HCT116 (cell line): ENCODE data around the gene MST1R. TPM values are rescaled to one million over a fixed set of nuclear protein-coding genes. Genes with fewer than 3 reads are reported as not detected.

Experiments
- ATAC-seq: fragments of 200-7000 bp; cut with Tn5 transposase; 2 replicates; pipeline ENCODE4 v1.9.1; 2020; ENCODE audit warnings: mild to moderate bottlenecking, moderate library complexity
- BruUV-seq: library from RNA; stranded (reverse); fragments of 400-500 nt; replicated peaks from 2 replicates; lab custom pipeline; 2021; lab: Mats Ljungman, UMichigan
- CTCF ChIA-PET: fragments of 300-600 bp; sonication (Branson Sonifier 250); formaldehyde crosslinking; loops from one replicate; lab custom pipeline; 2021; ENCODE audit warnings: antibody characterized with exemption; lab: Charles Lee
- POLR2A ChIA-PET: fragments of 300-600, 350-600 bp; sonication (Branson Sonifier 250); formaldehyde crosslinking; loops from one replicate; lab custom pipeline; 2021; ENCODE audit warnings: antibody characterized with exemption; lab: Charles Lee
- RAD21 ChIA-PET, 2 experiments: fragments of 300-600 bp; sonication (Branson Sonifier 250); formaldehyde crosslinking; loops; one replicate each; lab custom pipeline; 2023; ENCODE audit warnings: low total read pairs in 2 of 2; ENCODE audit not compliant: uncharacterized antibody in 2 of 2, unreplicated experiment in 2 of 2, low non-redundant PET in 1 of 2; lab: Charles Lee
- DNase-seq: peaks from one replicate; pipeline ENCODE4 v3.0.0-alpha.2; 2010; ENCODE audit warnings: low read depth, low spot score
- H2AFZ ChIP-seq: fragments of 200-600 bp; shearing (Covaris generic), sonication (generic); 2 replicates; pipeline ENCODE4 v1.6.1; 2017; ENCODE audit warnings: low read depth, mixed run types, mixed read lengths, antibody characterized with exemption, low read length; ENCODE audit not compliant: poor library complexity, severe bottlenecking
- H3K27ac ChIP-seq: 2 replicates; pipeline ENCODE4 v1.5.1; 2012; ENCODE audit warnings: low read depth, low read length
- H3K27me3 ChIP-seq: fragments of 200-600 bp; sonication (generic); 2 replicates; pipeline ENCODE4 v1.6.1; 2016; ENCODE audit warnings: mixed run types, low read length, mixed read lengths; ENCODE audit not compliant: insufficient read depth
- H3K36me3 ChIP-seq, 2 experiments: fragments of 200-500 bp in 1 of 2; fragments of 200-600 bp in 1 of 2; sonication (Bioruptor generic) in 1 of 2; sonication (generic) in 1 of 2; 2 replicates each; pipeline versions ENCODE4 v1.5.1 to v1.6.1; 2014 to 2016; ENCODE audit warnings: low read length in 2 of 2, inconsistent platforms in 1 of 2, mixed read lengths in 1 of 2, mixed run types in 1 of 2; ENCODE audit not compliant: insufficient read depth in 2 of 2, control insufficient read depth in 1 of 2
- H3K4me1 ChIP-seq, 2 experiments: fragments of 200-600 bp in 1 of 2; sonication (generic) in 1 of 2; 2 replicates each; pipeline versions ENCODE4 v1.5.1 to v1.6.1; 2012 to 2017; ENCODE audit warnings: low read length in 2 of 2, inconsistent platforms in 1 of 2, mild to moderate bottlenecking in 1 of 2, mixed read lengths in 1 of 2, mixed run types in 1 of 2, moderate library complexity in 1 of 2; ENCODE audit not compliant: insufficient read depth in 2 of 2, control insufficient read depth in 1 of 2
- H3K4me2 ChIP-seq: fragments of 200-600 bp; sonication (generic); 2 replicates; pipeline ENCODE4 v1.6.1; 2017; ENCODE audit warnings: mixed run types, low read length, mixed read lengths
- H3K4me3 ChIP-seq, 2 experiments: fragments of 200-600 bp in 1 of 2; sonication (generic) in 1 of 2; replicated peaks in 1 of 2; 2 replicates each; pipeline ENCODE4 v1.5.1; 2011 to 2016; ENCODE audit warnings: low read length in 2 of 2, control low read depth in 1 of 2, low read depth in 1 of 2, mild to moderate bottlenecking in 1 of 2, mixed read lengths in 1 of 2, mixed run types in 1 of 2
- H3K79me2 ChIP-seq: fragments of 200-600 bp; sonication (generic); 2 replicates; pipeline ENCODE4 v1.6.1; 2017; ENCODE audit warnings: mild to moderate bottlenecking, mixed run types, low read length, moderate library complexity, mixed read lengths; ENCODE audit not compliant: insufficient read depth
- H3K9ac ChIP-seq: fragments of 200-600 bp; sonication (generic); 2 replicates; pipeline ENCODE4 v1.6.1; 2016; ENCODE audit warnings: low read length, mixed read lengths
- H3K9me2 ChIP-seq: fragments of 200-600 bp; sonication (generic), shearing (Covaris generic); 2 replicates; pipeline ENCODE4 v1.6.1; 2017; ENCODE audit warnings: mixed run types, mild to moderate bottlenecking, moderate library complexity; ENCODE audit not compliant: insufficient read depth
- H3K9me3 ChIP-seq, 2 experiments: fragments of 200-500 bp in 1 of 2; fragments of 200-600 bp in 1 of 2; sonication (Bioruptor generic) in 1 of 2; sonication (generic) in 1 of 2; 2 replicates each; pipeline ENCODE4 v1.6.1; 2014 to 2017; ENCODE audit warnings: low read length in 2 of 2, mixed read lengths in 2 of 2, inconsistent platforms in 1 of 2, low read depth in 1 of 2, mild to moderate bottlenecking in 1 of 2, mixed run types in 1 of 2, moderate library complexity in 1 of 2; ENCODE audit not compliant: control insufficient read depth in 1 of 2, insufficient read depth in 1 of 2
- H4K20me1 ChIP-seq: fragments of 200-600 bp; sonication (generic), shearing (Covaris generic); 2 replicates; pipeline ENCODE4 v1.6.1; 2017; ENCODE audit warnings: mixed run types, mild to moderate bottlenecking, moderate library complexity; ENCODE audit not compliant: insufficient read depth
- CBX3 ChIP-seq: IDR thresholded peaks from 2 replicates; pipeline ENCODE4 v1.6.1; 2012; ENCODE audit warnings: low read depth
- CEBPB ChIP-seq: IDR thresholded peaks from 2 replicates; pipeline ENCODE4 v1.6.1; 2012; ENCODE audit warnings: low read depth
- EGR1 ChIP-seq: IDR thresholded peaks from 2 replicates; pipeline ENCODE4 v1.6.1; 2012; ENCODE audit warnings: low read depth
- ELF1 ChIP-seq: IDR thresholded peaks from 2 replicates; pipeline ENCODE4 v1.6.1; 2012; ENCODE audit warnings: low read depth, borderline replicate concordance
- EZH2 ChIP-seq: fragments of 200-600 bp; sonication (generic); IDR thresholded peaks from 2 replicates; pipeline ENCODE4 v1.6.1; 2017; ENCODE audit warnings: antibody characterized with exemption, mixed run types
- EZH2phosphoT487 ChIP-seq: fragments of 200-600 bp; IDR thresholded peaks from 2 replicates; pipeline ENCODE4 v1.6.1; 2018; ENCODE audit warnings: antibody characterized with exemption, borderline replicate concordance
- RAD21 ChIP-seq: IDR thresholded peaks from 2 replicates; pipeline ENCODE4 v1.6.1; 2012; ENCODE audit warnings: low read depth, mild to moderate bottlenecking
- SIN3A ChIP-seq: IDR thresholded peaks from 2 replicates; pipeline ENCODE4 v1.6.1; 2012; ENCODE audit warnings: low read depth
- SP1 ChIP-seq: IDR thresholded peaks from 2 replicates; pipeline ENCODE4 v1.6.1; 2012; ENCODE audit warnings: low read depth
- TCF7L2 ChIP-seq: IDR thresholded peaks from 2 replicates; pipeline ENCODE4 v1.7.0; 2011; ENCODE audit warnings: borderline replicate concordance, inconsistent platforms; ENCODE audit not compliant: insufficient read depth, insufficient read length; ENCODE audit errors: extremely low read depth
- YY1 ChIP-seq: IDR thresholded peaks from 2 replicates; pipeline ENCODE4 v1.6.1; 2011; ENCODE audit warnings: low read length, low read depth, moderate library complexity, mild to moderate bottlenecking; ENCODE audit not compliant: insufficient replicate concordance; ENCODE audit errors: extremely low read depth
- ZFX ChIP-seq: fragments of 450-650 bp; IDR thresholded peaks from 2 replicates; pipeline ENCODE4 v1.6.1; 2017
- intact Hi-C: fragments of 100-400 bp; cut with micrococcal nuclease; formaldehyde crosslinking; loops from 2 replicates; pipeline ENCODE4 v1.10.0; 2022
- total RNA-seq: library from RNA; stranded (reverse); gene quantifications from one replicate; pipeline ENCODE4 v1.2.1, GENCODE V29; 2021; ENCODE audit not compliant: unreplicated experiment
- TF ChIP-seq, protein P1 (sequence below): IDR thresholded peaks from 2 replicates; pipeline ENCODE4 v1.6.1; 2012; ENCODE audit warnings: low read depth
- TF ChIP-seq, protein P2 (sequence below), 3 experiments: fragments of 200-600 bp in 1 of 3; sonication (generic) in 1 of 3; IDR thresholded peaks in 2 of 3; conservative IDR thresholded peaks in 1 of 3; 2 replicates each; pipeline ENCODE4 v1.5.1; 2012 to 2017; ENCODE audit warnings: low read depth in 2 of 3, low read length in 2 of 3, antibody characterized with exemption in 1 of 3, borderline replicate concordance in 1 of 3, control low read depth in 1 of 3, mild to moderate bottlenecking in 1 of 3, mixed read lengths in 1 of 3, mixed run types in 1 of 3, moderate library complexity in 1 of 3; ENCODE audit not compliant: insufficient read depth in 1 of 3
- TF ChIP-seq, protein P3 (sequence below): IDR thresholded peaks from 2 replicates; pipeline ENCODE4 v1.6.1; 2011; ENCODE audit warnings: mild to moderate bottlenecking, low read length, moderate library complexity; ENCODE audit not compliant: insufficient replicate concordance; ENCODE audit errors: extremely low read depth
- TF ChIP-seq, protein P4 (sequence below): IDR thresholded peaks from 2 replicates; pipeline ENCODE4 v1.6.1; 2012
- TF ChIP-seq, protein P5 (sequence below): IDR thresholded peaks from 2 replicates; pipeline ENCODE4 v1.6.1; 2012

The MST1R gene
- total RNA-seq, 1 experiment from 2014 or later: 113 TPM

DNA sequence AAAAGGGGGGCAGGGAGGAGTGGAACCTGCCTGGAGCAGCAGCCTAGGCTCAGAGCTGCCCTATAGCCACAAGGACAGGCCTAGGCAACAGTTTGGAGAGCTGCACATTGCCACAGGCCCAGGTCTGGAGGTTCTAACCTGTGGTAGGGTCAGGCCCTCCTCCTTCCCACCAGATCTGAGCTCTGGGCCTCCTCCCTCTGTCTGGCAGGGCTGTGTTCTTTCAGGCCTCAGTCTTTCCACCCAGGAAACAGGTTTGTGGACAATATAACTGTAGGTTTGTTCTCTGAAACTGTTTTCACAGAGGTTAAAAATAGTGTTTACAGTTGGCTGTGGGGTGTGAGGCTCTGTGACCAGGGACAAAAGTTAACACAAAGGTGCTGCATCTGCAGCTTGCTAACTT is 25.0 kb downstream of the MST1R start:
- Histone ChIP-seq H3K9me3 (no peaks in the 10 kb centered on the region), H3K4me2 (no peak overlapping the region), H4K20me1 (no peaks in the 10 kb centered on the region), H3K27me3 (no peaks in the 10 kb centered on the region), H3K4me1 (peaks cover 0 to 6% of the 10 kb centered on the region in 2 experiments; a peak in 1 of 4 replicates)
- DNase-seq (no peak), ATAC-seq (no peak)
- no TSS peak for BruUV-seq
- POLR2A ChIA-PET: interaction anchor here (8.4 kb wide), 1 partner anchor 22 kb away, joined by 43 read pairs; the partner anchor contains the start of gene MST1R
- RAD21 ChIA-PET: no interaction called here
- TF ChIP-seq CBX3: no peak
- no peak for TF ChIP-seq SIN3A
- no peak for TF ChIP-seq EGR1
- TF ChIP-seq CEBPB: no peak
- TF ChIP-seq EZH2: no peak
- TF ChIP-seq ELF1: no peak
- TF ChIP-seq YY1: no peak
- no peak for TF ChIP-seq EZH2phosphoT487
- TF ChIP-seq, protein P1, sequence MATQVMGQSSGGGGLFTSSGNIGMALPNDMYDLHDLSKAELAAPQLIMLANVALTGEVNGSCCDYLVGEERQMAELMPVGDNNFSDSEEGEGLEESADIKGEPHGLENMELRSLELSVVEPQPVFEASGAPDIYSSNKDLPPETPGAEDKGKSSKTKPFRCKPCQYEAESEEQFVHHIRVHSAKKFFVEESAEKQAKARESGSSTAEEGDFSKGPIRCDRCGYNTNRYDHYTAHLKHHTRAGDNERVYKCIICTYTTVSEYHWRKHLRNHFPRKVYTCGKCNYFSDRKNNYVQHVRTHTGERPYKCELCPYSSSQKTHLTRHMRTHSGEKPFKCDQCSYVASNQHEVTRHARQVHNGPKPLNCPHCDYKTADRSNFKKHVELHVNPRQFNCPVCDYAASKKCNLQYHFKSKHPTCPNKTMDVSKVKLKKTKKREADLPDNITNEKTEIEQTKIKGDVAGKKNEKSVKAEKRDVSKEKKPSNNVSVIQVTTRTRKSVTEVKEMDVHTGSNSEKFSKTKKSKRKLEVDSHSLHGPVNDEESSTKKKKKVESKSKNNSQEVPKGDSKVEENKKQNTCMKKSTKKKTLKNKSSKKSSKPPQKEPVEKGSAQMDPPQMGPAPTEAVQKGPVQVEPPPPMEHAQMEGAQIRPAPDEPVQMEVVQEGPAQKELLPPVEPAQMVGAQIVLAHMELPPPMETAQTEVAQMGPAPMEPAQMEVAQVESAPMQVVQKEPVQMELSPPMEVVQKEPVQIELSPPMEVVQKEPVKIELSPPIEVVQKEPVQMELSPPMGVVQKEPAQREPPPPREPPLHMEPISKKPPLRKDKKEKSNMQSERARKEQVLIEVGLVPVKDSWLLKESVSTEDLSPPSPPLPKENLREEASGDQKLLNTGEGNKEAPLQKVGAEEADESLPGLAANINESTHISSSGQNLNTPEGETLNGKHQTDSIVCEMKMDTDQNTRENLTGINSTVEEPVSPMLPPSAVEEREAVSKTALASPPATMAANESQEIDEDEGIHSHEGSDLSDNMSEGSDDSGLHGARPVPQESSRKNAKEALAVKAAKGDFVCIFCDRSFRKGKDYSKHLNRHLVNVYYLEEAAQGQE: no peak
- TF ChIP-seq, protein P2, sequence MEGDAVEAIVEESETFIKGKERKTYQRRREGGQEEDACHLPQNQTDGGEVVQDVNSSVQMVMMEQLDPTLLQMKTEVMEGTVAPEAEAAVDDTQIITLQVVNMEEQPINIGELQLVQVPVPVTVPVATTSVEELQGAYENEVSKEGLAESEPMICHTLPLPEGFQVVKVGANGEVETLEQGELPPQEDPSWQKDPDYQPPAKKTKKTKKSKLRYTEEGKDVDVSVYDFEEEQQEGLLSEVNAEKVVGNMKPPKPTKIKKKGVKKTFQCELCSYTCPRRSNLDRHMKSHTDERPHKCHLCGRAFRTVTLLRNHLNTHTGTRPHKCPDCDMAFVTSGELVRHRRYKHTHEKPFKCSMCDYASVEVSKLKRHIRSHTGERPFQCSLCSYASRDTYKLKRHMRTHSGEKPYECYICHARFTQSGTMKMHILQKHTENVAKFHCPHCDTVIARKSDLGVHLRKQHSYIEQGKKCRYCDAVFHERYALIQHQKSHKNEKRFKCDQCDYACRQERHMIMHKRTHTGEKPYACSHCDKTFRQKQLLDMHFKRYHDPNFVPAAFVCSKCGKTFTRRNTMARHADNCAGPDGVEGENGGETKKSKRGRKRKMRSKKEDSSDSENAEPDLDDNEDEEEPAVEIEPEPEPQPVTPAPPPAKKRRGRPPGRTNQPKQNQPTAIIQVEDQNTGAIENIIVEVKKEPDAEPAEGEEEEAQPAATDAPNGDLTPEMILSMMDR (IDR thresholded peaks at IDR 0.05 in 2 of 3, conservative IDR thresholded peaks at IDR 0.05 in 1 of 3; ENCODE audit: borderline replicate concordance in 1 of 3, insufficient read depth in 1 of 3, low read depth in 2 of 3, low read length in 2 of 3): no peak
- TF ChIP-seq, protein P3, sequence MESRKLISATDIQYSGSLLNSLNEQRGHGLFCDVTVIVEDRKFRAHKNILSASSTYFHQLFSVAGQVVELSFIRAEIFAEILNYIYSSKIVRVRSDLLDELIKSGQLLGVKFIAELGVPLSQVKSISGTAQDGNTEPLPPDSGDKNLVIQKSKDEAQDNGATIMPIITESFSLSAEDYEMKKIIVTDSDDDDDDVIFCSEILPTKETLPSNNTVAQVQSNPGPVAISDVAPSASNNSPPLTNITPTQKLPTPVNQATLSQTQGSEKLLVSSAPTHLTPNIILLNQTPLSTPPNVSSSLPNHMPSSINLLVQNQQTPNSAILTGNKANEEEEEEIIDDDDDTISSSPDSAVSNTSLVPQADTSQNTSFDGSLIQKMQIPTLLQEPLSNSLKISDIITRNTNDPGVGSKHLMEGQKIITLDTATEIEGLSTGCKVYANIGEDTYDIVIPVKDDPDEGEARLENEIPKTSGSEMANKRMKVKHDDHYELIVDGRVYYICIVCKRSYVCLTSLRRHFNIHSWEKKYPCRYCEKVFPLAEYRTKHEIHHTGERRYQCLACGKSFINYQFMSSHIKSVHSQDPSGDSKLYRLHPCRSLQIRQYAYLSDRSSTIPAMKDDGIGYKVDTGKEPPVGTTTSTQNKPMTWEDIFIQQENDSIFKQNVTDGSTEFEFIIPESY: no peak
- TF ChIP-seq, protein P4, sequence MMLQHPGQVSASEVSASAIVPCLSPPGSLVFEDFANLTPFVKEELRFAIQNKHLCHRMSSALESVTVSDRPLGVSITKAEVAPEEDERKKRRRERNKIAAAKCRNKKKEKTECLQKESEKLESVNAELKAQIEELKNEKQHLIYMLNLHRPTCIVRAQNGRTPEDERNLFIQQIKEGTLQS: no peak
- no peak for TF ChIP-seq SP1
- TF ChIP-seq, protein P5, sequence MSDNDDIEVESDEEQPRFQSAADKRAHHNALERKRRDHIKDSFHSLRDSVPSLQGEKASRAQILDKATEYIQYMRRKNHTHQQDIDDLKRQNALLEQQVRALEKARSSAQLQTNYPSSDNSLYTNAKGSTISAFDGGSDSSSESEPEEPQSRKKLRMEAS: no peak
- TF ChIP-seq RAD21: no peak
- no peak for TF ChIP-seq TCF7L2
- no peak for TF ChIP-seq ZFX
- TF ChIP-seq, all 23 proteins: peak for 0
- Histone ChIP-seq H3K79me2 (no peaks in the 10 kb centered on the region), H3K9me2 (no peaks in the 10 kb centered on the region), H2AFZ (no peak overlapping the region), H3K27ac (no peak overlapping the region), H3K9ac (no peak overlapping the region), H3K4me3 (no peak overlapping the region), H3K36me3 (no peaks in the 10 kb centered on the region)
- intact Hi-C loops: no loop called here
- CTCF ChIA-PET: interaction anchor here (0.7 kb wide), 1 partner anchor 22 kb away, joined by 3 read pairs; no protein-coding TSS in a partner anchor
